Esophagus muscularis mucosa (tissue), 4 donors: ENCODE results near the gene HAVCR1. TPM values are rescaled to one million over a fixed set of nuclear protein-coding genes. Genes with fewer than 3 reads are reported as not detected.
"Not testable (repeated sequence)": the region's sequence is repeated elsewhere in the genome, so short reads cannot be mapped to it uniquely, and the experiment has no call there.

ENCODE experiments used
- DNase-seq: peaks from one replicate; pipeline ENCODE4 v3.0.0-alpha.2; 2017; ENCODE audit errors: extremely low spot score
- H3K27ac ChIP-seq, 4 donors: fragments of 200-600 bp; sonication (generic); replicated peaks in 1 of 4; 1 replicate in 3 of 4; 2 replicates in 1 of 4; pipeline ENCODE4 v1.5.1; 2016 to 2019; ENCODE audit warnings: mild to moderate bottlenecking in 1 of 4
- H3K27me3 ChIP-seq, 4 donors: fragments of 200-600 bp; sonication (generic); one replicate each; pipeline versions ENCODE4 v1.5.1 to v1.6.0; 2016 to 2019
- H3K36me3 ChIP-seq, 4 donors: fragments of 200-600 bp; sonication (generic); one replicate each; pipeline ENCODE4 v1.5.1; 2016 to 2019
- H3K4me1 ChIP-seq, 4 donors: fragments of 200-600 bp; sonication (generic); one replicate each; pipeline ENCODE4 v1.5.1; 2016 to 2019
- H3K4me3 ChIP-seq, 4 donors: fragments of 200-600 bp; sonication (generic); 1 replicate in 2 of 4; 2 replicates in 2 of 4; pipeline ENCODE4 v1.5.1; 2016 to 2019; ENCODE audit warnings: mild to moderate bottlenecking in 4 of 4, moderate library complexity in 1 of 4
- H3K9me3 ChIP-seq, 4 donors: fragments of 200-600 bp; sonication (generic); 1 replicate in 3 of 4; 2 replicates in 1 of 4; pipeline ENCODE4 v1.5.1; 2016 to 2019
- EP300 ChIP-seq: sonication (generic); formaldehyde crosslinking; IDR thresholded peaks from one replicate; pipeline ENCODE4 v1.6.1; 2017; ENCODE audit warnings: antibody characterized with exemption
- POLR2A ChIP-seq: fragments of 450-650 bp; IDR thresholded peaks from one replicate; pipeline ENCODE4 v1.6.1; 2017; ENCODE audit warnings: antibody characterized with exemption, moderate library complexity, mild to moderate bottlenecking, low read depth
- POLR2AphosphoS5 ChIP-seq, 2 donors: sonication (generic); formaldehyde crosslinking; IDR thresholded peaks; one replicate each; pipeline ENCODE4 v1.6.1; 2017; ENCODE audit warnings: antibody characterized with exemption in 2 of 2
- WGBS: methylation state at CpG from one replicate; pipeline ENCODE4 v1.1.5; 2018; 5-methylcytosine and 5-hydroxymethylcytosine counted together
- intact Hi-C: fragments of 100-400 bp; cut with DNase I; formaldehyde crosslinking; loops from one replicate; pipeline ENCODE4 v1.15.1; 2023
- total RNA-seq, 4 donors: library from RNA; depleted of rRNA; stranded (reverse); fragments of >200 nt; gene quantifications; one replicate each; pipeline versions ENCODE4 v1.1.0 to v1.2.1, GENCODE V29; 2016
- TF ChIP-seq, protein P1 (sequence below), 3 experiments: fragments of 200-600 bp in 2 of 3; fragments of 450-650 bp in 1 of 3; sonication (generic) in 2 of 3; IDR thresholded peaks; one replicate each; pipeline ENCODE4 v1.5.1; 2017 to 2019; ENCODE audit warnings: antibody characterized with exemption in 3 of 3, mild to moderate bottlenecking in 2 of 3, moderate library complexity in 1 of 3

Gene HAVCR1
- total RNA-seq, 4 donors from 2014 or later: 0.17 TPM; not detected in 3

- Histone ChIP-seq H3K27ac (no peak overlapping the region), H3K4me1 (no peaks in the 10 kb centered on the region), H3K27me3 (no peaks in the 10 kb centered on the region), H3K4me3 (no peak overlapping the region), H3K9me3 (peaks cover 0 to 9% (median 4%) of the 10 kb centered on the region in 4 donors), H3K36me3 (no peaks in the 10 kb centered on the region)
- no peak for DNase-seq
- intact Hi-C loops: no loop called here
- WGBS: 87% methylated on average over 2 of the region's 2 CpGs
- TF ChIP-seq POLR2A (no peak), EP300 (no peak), POLR2AphosphoS5 (IDR thresholded peaks at IDR 0.05) (no peak)
- TF ChIP-seq, protein P1, sequence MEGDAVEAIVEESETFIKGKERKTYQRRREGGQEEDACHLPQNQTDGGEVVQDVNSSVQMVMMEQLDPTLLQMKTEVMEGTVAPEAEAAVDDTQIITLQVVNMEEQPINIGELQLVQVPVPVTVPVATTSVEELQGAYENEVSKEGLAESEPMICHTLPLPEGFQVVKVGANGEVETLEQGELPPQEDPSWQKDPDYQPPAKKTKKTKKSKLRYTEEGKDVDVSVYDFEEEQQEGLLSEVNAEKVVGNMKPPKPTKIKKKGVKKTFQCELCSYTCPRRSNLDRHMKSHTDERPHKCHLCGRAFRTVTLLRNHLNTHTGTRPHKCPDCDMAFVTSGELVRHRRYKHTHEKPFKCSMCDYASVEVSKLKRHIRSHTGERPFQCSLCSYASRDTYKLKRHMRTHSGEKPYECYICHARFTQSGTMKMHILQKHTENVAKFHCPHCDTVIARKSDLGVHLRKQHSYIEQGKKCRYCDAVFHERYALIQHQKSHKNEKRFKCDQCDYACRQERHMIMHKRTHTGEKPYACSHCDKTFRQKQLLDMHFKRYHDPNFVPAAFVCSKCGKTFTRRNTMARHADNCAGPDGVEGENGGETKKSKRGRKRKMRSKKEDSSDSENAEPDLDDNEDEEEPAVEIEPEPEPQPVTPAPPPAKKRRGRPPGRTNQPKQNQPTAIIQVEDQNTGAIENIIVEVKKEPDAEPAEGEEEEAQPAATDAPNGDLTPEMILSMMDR (IDR thresholded peaks at IDR 0.05): no peak
Measured at GRCh38 chr5:157022024-157022423, 36.9 kb downstream of the HAVCR1 start.

DNA sequence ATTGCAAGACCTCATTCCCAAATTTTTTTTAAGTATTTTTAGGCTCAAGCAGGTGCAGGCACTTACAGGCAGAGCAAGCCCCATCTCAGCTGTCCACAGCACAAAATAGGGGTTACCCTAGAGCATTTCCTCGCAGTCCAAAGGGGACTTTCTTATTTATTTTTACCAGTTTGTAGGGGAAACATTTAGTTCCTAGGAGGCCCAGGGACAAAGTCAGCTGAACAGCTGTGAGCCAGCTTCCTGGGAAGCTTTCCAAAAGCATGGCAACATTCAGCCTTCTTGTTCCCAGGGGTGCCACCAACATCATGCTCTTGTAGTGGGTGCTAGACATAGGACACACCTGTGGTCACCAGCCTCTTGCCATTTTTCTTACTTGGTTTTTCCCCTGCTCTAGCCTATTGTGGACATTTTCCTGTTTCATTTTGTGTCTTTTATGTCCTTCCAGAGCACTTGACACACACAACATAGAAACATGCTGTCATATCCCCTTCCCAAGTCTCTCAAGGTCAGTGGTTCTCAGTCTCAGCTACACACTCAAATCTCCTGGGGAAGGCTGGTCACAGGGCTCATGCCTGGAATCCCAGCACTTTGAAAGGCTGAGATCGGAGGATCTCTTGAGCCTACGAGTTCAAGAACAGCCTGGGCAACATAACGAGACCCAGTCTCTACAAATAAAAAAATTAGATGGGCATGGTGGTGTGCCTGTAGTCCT lies 38.2 kb downstream of the HAVCR1 start:
- WGBS: 83% methylated on average over 4 of the region's 4 CpGs
- intact Hi-C loops: no loop called here
- no peaks in the 10 kb centered on the region for H3K4me1 ChIP-seq
- no peaks in the 10 kb centered on the region for H3K27me3 ChIP-seq
- H3K4me3 ChIP-seq: no peak overlapping the region
- DNase-seq: no peak
- TF ChIP-seq EP300: no peak
- TF ChIP-seq POLR2A: no peak
- TF ChIP-seq POLR2AphosphoS5 (IDR thresholded peaks at IDR 0.05): no peak
- TF ChIP-seq, protein P1 (IDR thresholded peaks at IDR 0.05): no peak
- H3K27ac ChIP-seq: no peak overlapping the region
- H3K36me3 ChIP-seq: no peaks in the 10 kb centered on the region
- H3K9me3 ChIP-seq: peaks cover 0 to 9% (median 4%) of the 10 kb centered on the region in 4 donors

DNA sequence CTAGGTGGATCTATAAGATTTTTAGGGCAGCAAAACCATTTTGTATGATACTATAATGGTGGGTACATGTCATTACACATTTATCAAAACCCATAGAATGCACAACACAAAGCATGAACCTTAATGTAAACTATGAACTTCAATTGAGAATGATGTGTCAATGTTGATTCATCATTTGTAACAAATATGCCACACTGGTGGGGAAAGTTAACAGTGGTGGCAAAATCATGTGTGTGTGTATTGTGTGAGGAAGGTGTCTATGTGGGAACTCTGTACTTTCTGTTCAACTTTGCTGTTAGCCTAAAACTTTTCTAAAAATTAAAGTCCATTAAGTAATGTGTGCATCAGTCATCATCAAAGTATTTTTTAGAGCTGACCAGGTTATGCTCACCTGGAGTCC lies 38.9 kb downstream of the HAVCR1 start:
- no peaks in the 10 kb centered on the region for H3K27me3 ChIP-seq
- no peak overlapping the region for H3K4me3 ChIP-seq
- no peak for DNase-seq
- TF ChIP-seq, protein P1 (IDR thresholded peaks at IDR 0.05): no peak
- TF ChIP-seq POLR2AphosphoS5 (IDR thresholded peaks at IDR 0.05): no peak
- no peak for TF ChIP-seq EP300
- no peak for TF ChIP-seq POLR2A
- no peaks in the 10 kb centered on the region for H3K36me3 ChIP-seq
- intact Hi-C loops: no loop called here
- H3K4me1 ChIP-seq: no peaks in the 10 kb centered on the region
- peaks cover 0 to 9% (median 4%) of the 10 kb centered on the region in 4 donors for H3K9me3 ChIP-seq
- H3K27ac ChIP-seq: no peak overlapping the region

GRCh38 chr5:157014143-157014542 lies 44.8 kb downstream of the HAVCR1 start:
- H3K27me3 ChIP-seq, DNase-seq, H3K36me3 ChIP-seq, H3K27ac ChIP-seq, H3K4me3 ChIP-seq, intact Hi-C loops, H3K4me1 ChIP-seq, H3K9me3 ChIP-seq: not testable (repeated sequence)
- 100% methylated on average over 2 of the region's 28 CpGs for WGBS

DNA sequence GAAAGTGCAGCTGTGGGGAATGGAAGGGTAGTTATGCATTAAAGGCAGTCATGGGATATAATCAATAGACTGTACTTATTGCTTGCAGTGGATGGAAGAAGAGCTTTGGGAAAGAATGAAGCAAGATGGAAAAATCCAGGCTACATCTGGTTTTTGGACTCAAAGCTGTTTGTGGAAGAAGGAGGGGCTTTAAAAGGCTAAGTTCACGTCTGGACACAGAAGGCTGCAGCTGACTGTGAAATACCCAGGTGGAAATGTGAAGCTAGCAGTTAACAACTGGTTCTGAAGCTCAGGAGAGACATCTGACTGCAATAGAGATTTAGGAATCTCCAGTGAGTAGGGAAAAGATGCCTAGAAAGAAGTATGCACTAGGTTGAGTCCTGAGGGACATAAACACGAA lies 52.7 kb downstream of the HAVCR1 start:
- intact Hi-C loops: no loop called here

More for the DNA sequence above, 52.7 kb downstream of the HAVCR1 start:
- TF ChIP-seq EP300: no peak
- TF ChIP-seq, protein P1 (IDR thresholded peaks at IDR 0.05): no peak
- no peak for TF ChIP-seq POLR2A
- no peak for TF ChIP-seq POLR2AphosphoS5 (IDR thresholded peaks at IDR 0.05)
- no peak for DNase-seq
- Histone ChIP-seq H3K9me3 (peaks cover 0 to 6% (median 2%) of the 10 kb centered on the region in 4 donors), H3K4me1 (no peaks in the 10 kb centered on the region), H3K36me3 (no peaks in the 10 kb centered on the region), H3K27ac (no peak overlapping the region), H3K4me3 (no peak overlapping the region), H3K27me3 (no peaks in the 10 kb centered on the region)
- 55% methylated on average over 2 of the region's 2 CpGs for WGBS
